Type B pancreatic cell (in vitro differentiated cells): ENCODE data around the gene FARP2. TPM values are rescaled to one million over a fixed set of nuclear protein-coding genes. Genes with fewer than 3 reads are reported as not detected.

ENCODE experiments used
- DNase-seq: peaks from one replicate; pipeline ENCODE4 v3.0.0; 2021; ENCODE audit warnings: mixed read lengths; ENCODE audit not compliant: unreplicated experiment; ENCODE audit errors: extremely low spot score
- H3K27ac Mint-ChIP-seq: 2 replicates; pipeline ENCODE4 v1.8.0; 2021; ENCODE audit warnings: mild to moderate bottlenecking, mixed read lengths
- H3K27me3 Mint-ChIP-seq: 2 replicates; pipeline ENCODE4 v1.8.0; 2021; ENCODE audit warnings: mixed read lengths
- H3K36me3 Mint-ChIP-seq: 2 replicates; pipeline ENCODE4 v1.8.0; 2021; ENCODE audit warnings: mixed read lengths
- H3K4me1 Mint-ChIP-seq: one replicate; pipeline ENCODE4 v1.8.0; 2021; ENCODE audit warnings: mixed read lengths; ENCODE audit not compliant: unreplicated experiment
- H3K4me3 Mint-ChIP-seq: 2 replicates; pipeline ENCODE4 v1.8.0; 2021; ENCODE audit warnings: mild to moderate bottlenecking, mixed read lengths
- H3K9me3 Mint-ChIP-seq: 2 replicates; pipeline ENCODE4 v1.8.0; 2021; ENCODE audit warnings: mixed read lengths
- total RNA-seq: library from RNA; stranded (reverse); gene quantifications from 2 replicates; pipeline ENCODE4 v1.2.1, GENCODE V29; 2021; ENCODE audit warnings: low replicate concordance
- TF ChIP-seq, protein P1 (sequence below): fragments of 200-600 bp; sonication (generic); conservative IDR thresholded peaks from 2 replicates; pipeline ENCODE4 v1.5.0; 2021; ENCODE audit warnings: antibody characterized with exemption, mild to moderate bottlenecking

The FARP2 gene
- total RNA-seq, 1 donor from 2014 or later = 62.5 TPM

DNA sequence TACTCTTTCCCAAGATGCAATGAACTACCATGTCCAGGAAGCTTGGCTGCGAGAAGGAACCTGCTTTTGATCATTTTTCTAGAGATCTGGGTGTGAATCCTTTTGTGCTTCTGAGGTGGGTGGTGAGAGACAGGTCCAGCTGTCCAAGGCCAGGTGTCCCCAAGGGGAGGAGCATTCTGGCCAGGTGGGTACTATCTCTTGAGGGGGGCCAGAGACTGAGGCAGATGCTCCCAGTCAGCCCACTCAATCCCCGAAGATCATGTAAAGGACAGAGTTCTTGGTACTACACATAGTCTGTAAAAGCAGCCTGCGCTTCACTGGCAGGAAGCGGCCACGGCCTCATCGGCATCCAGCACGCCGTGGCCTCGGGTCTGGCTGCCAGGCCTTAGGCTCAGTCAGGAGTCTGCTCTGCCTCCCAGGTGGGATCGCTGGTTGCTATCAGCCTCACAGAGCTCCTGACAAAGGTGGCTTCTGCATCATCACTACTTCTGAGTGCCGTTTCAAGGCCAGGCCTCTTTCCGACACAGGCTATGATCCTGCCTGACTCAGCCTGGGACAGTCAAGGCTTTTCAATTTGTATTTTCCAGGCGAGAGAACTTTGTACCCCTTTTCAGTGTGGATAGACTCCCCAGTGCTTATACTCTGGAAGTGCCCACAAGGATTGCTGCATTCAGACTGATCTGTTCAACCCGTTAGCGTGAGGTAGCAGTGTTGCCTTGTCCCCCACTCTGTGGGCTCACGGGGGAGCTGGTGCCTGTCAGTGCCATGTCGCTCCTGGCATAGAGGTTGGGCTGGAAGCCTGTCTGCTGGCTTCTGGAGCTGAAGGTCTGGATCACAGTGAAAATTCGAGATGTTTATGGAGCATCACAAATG is 123.2 kb downstream of the FARP2 start:
- H3K36me3 Mint-ChIP-seq = peaks cover 4% of the 10 kb centered on the region
- no peak for DNase-seq
- H3K4me3 Mint-ChIP-seq = no peak overlapping the region
- H3K4me1 Mint-ChIP-seq = peaks cover 5% of the 10 kb centered on the region
- H3K9me3 Mint-ChIP-seq = no peaks in the 10 kb centered on the region
- TF ChIP-seq, protein P1, sequence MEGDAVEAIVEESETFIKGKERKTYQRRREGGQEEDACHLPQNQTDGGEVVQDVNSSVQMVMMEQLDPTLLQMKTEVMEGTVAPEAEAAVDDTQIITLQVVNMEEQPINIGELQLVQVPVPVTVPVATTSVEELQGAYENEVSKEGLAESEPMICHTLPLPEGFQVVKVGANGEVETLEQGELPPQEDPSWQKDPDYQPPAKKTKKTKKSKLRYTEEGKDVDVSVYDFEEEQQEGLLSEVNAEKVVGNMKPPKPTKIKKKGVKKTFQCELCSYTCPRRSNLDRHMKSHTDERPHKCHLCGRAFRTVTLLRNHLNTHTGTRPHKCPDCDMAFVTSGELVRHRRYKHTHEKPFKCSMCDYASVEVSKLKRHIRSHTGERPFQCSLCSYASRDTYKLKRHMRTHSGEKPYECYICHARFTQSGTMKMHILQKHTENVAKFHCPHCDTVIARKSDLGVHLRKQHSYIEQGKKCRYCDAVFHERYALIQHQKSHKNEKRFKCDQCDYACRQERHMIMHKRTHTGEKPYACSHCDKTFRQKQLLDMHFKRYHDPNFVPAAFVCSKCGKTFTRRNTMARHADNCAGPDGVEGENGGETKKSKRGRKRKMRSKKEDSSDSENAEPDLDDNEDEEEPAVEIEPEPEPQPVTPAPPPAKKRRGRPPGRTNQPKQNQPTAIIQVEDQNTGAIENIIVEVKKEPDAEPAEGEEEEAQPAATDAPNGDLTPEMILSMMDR = no peak
- H3K27ac Mint-ChIP-seq = no peak overlapping the region
- H3K27me3 Mint-ChIP-seq = no peaks in the 10 kb centered on the region

DNA sequence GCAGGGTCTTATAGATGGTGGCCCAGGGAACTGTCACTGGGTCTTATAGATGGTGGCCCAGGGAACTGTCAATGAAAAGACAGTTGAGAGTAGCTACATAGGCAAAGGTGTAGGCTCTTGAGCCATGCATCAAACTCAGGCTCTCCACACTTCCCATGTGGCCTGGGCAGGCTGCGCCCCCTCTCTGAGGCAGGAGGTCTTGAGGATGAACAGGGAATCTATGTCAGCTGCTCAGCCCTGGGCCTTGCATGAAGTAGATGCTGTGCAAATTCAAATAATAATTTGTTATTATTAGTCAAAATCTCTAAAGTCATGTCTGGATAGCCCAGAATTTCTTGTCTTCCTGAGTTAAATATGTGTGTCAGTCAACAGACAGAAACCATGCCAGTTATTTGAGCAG is 125.6 kb downstream of the FARP2 start:
- no peaks in the 10 kb centered on the region for H3K9me3 Mint-ChIP-seq
- no peak for DNase-seq
- no peaks in the 10 kb centered on the region for H3K27me3 Mint-ChIP-seq
- no peak overlapping the region for H3K27ac Mint-ChIP-seq
- H3K4me1 Mint-ChIP-seq = peaks cover 5% of the 10 kb centered on the region
- H3K36me3 Mint-ChIP-seq = peaks cover 4% of the 10 kb centered on the region
- TF ChIP-seq, protein P1 = no peak
- no peak overlapping the region for H3K4me3 Mint-ChIP-seq

DNA sequence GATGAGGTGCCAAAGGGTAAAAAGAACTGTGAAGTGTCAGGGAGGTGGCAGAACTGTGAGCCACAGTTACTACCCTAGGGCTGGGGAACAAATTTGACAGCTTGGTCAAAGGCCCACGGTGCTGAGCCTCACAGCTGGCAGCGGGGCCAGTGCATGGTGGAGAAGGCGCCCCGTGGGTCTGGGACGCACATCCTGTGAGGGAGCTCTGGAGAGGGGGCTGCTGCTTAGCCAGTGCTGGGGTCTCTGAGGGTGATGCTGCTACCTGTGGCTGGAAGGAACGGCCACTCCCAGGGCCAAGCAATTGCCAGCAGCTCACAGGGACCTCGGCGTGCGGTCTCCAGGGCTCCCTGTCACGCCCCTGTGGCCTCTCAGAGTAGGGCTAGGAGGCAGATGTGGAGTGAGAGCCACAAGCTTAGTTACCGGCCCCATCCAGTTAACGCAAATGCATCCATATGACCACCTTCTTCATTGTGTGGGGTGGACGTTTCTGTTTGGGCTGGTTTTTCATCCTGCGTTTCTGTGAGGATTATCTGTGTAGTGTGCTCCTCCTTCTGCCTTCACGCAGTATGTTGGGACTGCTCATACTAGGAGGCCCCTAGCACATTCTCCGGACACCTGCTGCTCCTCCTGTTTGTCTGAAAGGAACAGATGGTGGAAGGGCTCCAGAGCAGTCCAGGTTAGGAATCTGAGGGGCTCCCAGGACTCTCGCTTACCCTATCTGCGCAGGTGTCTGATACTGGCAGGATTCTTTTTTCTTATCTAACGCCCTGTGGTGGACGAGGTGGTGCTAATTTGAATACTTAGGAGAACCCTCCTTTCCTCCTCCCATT is 126.3 kb downstream of the FARP2 start:
- H3K4me1 Mint-ChIP-seq = peaks cover 5% of the 10 kb centered on the region
- H3K27ac Mint-ChIP-seq = no peak overlapping the region
- no peak for DNase-seq
- H3K9me3 Mint-ChIP-seq = no peaks in the 10 kb centered on the region
- no peaks in the 10 kb centered on the region for H3K27me3 Mint-ChIP-seq
- no peak overlapping the region for H3K4me3 Mint-ChIP-seq
- TF ChIP-seq, protein P1 = no peak
- peaks cover 3% of the 10 kb centered on the region for H3K36me3 Mint-ChIP-seq

- Mint-ChIP-seq H3K4me1 (peaks cover 5% of the 10 kb centered on the region), H3K27me3 (no peaks in the 10 kb centered on the region), H3K4me3 (no peak overlapping the region), H3K36me3 (no peaks in the 10 kb centered on the region), H3K9me3 (no peaks in the 10 kb centered on the region), H3K27ac (no peak overlapping the region)
- TF ChIP-seq, protein P1 = no peak
- DNase-seq = no peak
Measured at GRCh38 chr2:241483305-241483704, 127.2 kb downstream of the FARP2 start.

- TF ChIP-seq, protein P1 = no peak
- Mint-ChIP-seq H3K36me3 (peaks cover 5% of the 10 kb centered on the region), H3K9me3 (no peaks in the 10 kb centered on the region), H3K27ac (no peak overlapping the region), H3K4me1 (peaks cover 6% of the 10 kb centered on the region), H3K4me3 (no peak overlapping the region), H3K27me3 (no peaks in the 10 kb centered on the region)
- no peak for DNase-seq
Measured at GRCh38 chr2:241485172-241485911, 129.3 kb downstream of the FARP2 start.
